ENCODE results near the gene AGRN. TPM values are rescaled to one million over a fixed set of nuclear protein-coding genes. Genes with fewer than 3 reads are reported as not detected.

The AGRN gene
- total RNA-seq, 1 experiment from 2014 or later: 134 TPM

- CTCF ChIA-PET: no interaction called here
- H3K27me3 ChIP-seq (ENCODE audit: insufficient read depth, low read length): no peaks in the 10 kb centered on the region
- no TSS peak for BruUV-seq (replicated peaks)
- no peak for TF ChIP-seq EZH2phosphoT487 (IDR thresholded peaks at IDR 0.05; ENCODE audit: borderline replicate concordance)
- no peak for TF ChIP-seq ZNF274 (IDR thresholded peaks at IDR 0.05; ENCODE audit: low read depth, low read length)
- TF ChIP-seq SIN3A (IDR thresholded peaks at IDR 0.05; ENCODE audit: low read depth): no peak
- no peak for TF ChIP-seq SRF (IDR thresholded peaks at IDR 0.05; ENCODE audit: low read depth)
- TF ChIP-seq YY1 (IDR thresholded peaks at IDR 0.05; ENCODE audit: extremely low read depth, insufficient replicate concordance, low read depth, low read length): no peak
- no peak for TF ChIP-seq POLR2A (IDR thresholded peaks at IDR 0.05; ENCODE audit: borderline replicate concordance, extremely low read depth, insufficient read depth, insufficient read length)
- TF ChIP-seq EZH2 (IDR thresholded peaks at IDR 0.05): no peak
- TF ChIP-seq CTCF (IDR thresholded peaks at IDR 0.05 in 2 of 3, conservative IDR thresholded peaks at IDR 0.05 in 1 of 3; ENCODE audit: borderline replicate concordance in 1 of 3, insufficient read depth in 1 of 3, low read depth in 2 of 3, low read length in 2 of 3): no peak
- no peak for TF ChIP-seq MAX (IDR thresholded peaks at IDR 0.05)
- TF ChIP-seq, protein P1, sequence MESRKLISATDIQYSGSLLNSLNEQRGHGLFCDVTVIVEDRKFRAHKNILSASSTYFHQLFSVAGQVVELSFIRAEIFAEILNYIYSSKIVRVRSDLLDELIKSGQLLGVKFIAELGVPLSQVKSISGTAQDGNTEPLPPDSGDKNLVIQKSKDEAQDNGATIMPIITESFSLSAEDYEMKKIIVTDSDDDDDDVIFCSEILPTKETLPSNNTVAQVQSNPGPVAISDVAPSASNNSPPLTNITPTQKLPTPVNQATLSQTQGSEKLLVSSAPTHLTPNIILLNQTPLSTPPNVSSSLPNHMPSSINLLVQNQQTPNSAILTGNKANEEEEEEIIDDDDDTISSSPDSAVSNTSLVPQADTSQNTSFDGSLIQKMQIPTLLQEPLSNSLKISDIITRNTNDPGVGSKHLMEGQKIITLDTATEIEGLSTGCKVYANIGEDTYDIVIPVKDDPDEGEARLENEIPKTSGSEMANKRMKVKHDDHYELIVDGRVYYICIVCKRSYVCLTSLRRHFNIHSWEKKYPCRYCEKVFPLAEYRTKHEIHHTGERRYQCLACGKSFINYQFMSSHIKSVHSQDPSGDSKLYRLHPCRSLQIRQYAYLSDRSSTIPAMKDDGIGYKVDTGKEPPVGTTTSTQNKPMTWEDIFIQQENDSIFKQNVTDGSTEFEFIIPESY (IDR thresholded peaks at IDR 0.05; ENCODE audit: extremely low read depth, insufficient replicate concordance, low read length): no peak
- TF ChIP-seq CBX3 (IDR thresholded peaks at IDR 0.05; ENCODE audit: low read depth): no peak
- no peak for TF ChIP-seq SP1 (IDR thresholded peaks at IDR 0.05; ENCODE audit: low read depth)
- TF ChIP-seq TCF7L2 (IDR thresholded peaks at IDR 0.05; ENCODE audit: borderline replicate concordance, extremely low read depth, insufficient read depth, insufficient read length): no peak
- RAD21 ChIA-PET (ENCODE audit: low non-redundant PET in 1 of 2, low total read pairs in 2 of 2, uncharacterized antibody in 2 of 2, unreplicated experiment in 2 of 2): no interaction called here
- H2AFZ ChIP-seq (ENCODE audit: low read depth, low read length, poor library complexity, severe bottlenecking): no peak overlapping the region
- POLR2A ChIA-PET: no interaction called here
- H3K36me3 ChIP-seq (ENCODE audit: control insufficient read depth in 1 of 2, insufficient read depth in 2 of 2, low read length in 2 of 2): peaks cover 16 to 41% of the 10 kb centered on the region in 2 experiments; a peak in 3 of 4 replicates
- H3K9me3 ChIP-seq (ENCODE audit: control insufficient read depth in 1 of 2, insufficient read depth in 1 of 2, low read depth in 1 of 2, low read length in 2 of 2): no peaks in the 10 kb centered on the region
- H3K4me3 ChIP-seq (replicated peaks in 1 of 2; ENCODE audit: low read depth in 1 of 2, low read length in 2 of 2): no peak overlapping the region
- peaks cover 9% of the 10 kb centered on the region; the same call in 1 of the 2 replicates for H3K79me2 ChIP-seq (ENCODE audit: insufficient read depth, low read length)
- H4K20me1 ChIP-seq (ENCODE audit: insufficient read depth): no peaks in the 10 kb centered on the region
- DNase-seq (ENCODE audit: low read depth, low spot score) (no peak), ATAC-seq (no peak)
- no peak overlapping the region for H3K9ac ChIP-seq (ENCODE audit: low read length)
- H3K9me2 ChIP-seq (ENCODE audit: insufficient read depth): no peaks in the 10 kb centered on the region
- no peak overlapping the region for H3K27ac ChIP-seq (ENCODE audit: low read depth, low read length)
- no peaks in the 10 kb centered on the region for H3K4me1 ChIP-seq (ENCODE audit: control insufficient read depth in 1 of 2, insufficient read depth in 2 of 2, low read length in 2 of 2)
- H3K4me2 ChIP-seq (ENCODE audit: low read length): no peak overlapping the region
- intact Hi-C loops (cut with micrococcal nuclease): no loop called here
Measured at GRCh38 chr1:1047407-1047806, 27.5 kb downstream of the AGRN start.

All from HCT116 (cell line).